ENCODE results near the gene KRTAP5-8. TPM values are rescaled to one million over a fixed set of nuclear protein-coding genes. Genes with fewer than 3 reads are reported as not detected.

The KRTAP5-8 gene
- total RNA-seq, 1 experiment from 2014 or later, result not detected

DNA sequence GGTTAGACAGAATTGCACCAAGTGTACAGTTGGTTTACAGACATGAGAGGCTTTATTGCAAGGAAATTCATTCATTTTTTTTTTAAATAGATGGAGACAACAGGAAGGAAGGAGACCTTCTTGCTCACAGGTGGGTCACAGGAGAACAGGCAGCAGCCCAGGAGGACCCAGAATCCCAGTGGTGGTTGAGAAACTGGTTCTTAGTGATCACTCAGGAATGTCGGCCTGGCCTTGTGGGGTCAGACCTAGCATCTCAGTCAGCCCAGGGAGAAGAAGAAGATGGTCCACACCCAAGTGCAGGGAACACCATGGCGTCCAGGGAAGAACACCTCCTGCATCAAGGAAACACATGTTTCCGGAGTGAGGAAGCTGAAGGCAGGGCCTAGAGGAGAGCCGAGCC, 44.0 kb downstream of the KRTAP5-8 start:
- no TSS peak for BruUV-seq (replicated peaks)
- TF ChIP-seq EZH2phosphoT487 (IDR thresholded peaks at IDR 0.05; ENCODE audit: borderline replicate concordance) (no peak), ZNF274 (IDR thresholded peaks at IDR 0.05; ENCODE audit: low read depth, low read length) (no peak), SRF (IDR thresholded peaks at IDR 0.05; ENCODE audit: low read depth) (no peak), TCF7L2 (IDR thresholded peaks at IDR 0.05; ENCODE audit: borderline replicate concordance, extremely low read depth, insufficient read depth, insufficient read length) (no peak), EZH2 (IDR thresholded peaks at IDR 0.05) (no peak), ZFX (IDR thresholded peaks at IDR 0.05) (no peak), EGR1 (IDR thresholded peaks at IDR 0.05; ENCODE audit: low read depth) (no peak), POLR2AphosphoS5 (IDR thresholded peaks at IDR 0.05; ENCODE audit: low read depth, low read length) (no peak)
- TF ChIP-seq, protein P1, sequence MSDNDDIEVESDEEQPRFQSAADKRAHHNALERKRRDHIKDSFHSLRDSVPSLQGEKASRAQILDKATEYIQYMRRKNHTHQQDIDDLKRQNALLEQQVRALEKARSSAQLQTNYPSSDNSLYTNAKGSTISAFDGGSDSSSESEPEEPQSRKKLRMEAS (IDR thresholded peaks at IDR 0.05), result no peak
- intact Hi-C loops (cut with micrococcal nuclease), result no loop called here

DNA sequence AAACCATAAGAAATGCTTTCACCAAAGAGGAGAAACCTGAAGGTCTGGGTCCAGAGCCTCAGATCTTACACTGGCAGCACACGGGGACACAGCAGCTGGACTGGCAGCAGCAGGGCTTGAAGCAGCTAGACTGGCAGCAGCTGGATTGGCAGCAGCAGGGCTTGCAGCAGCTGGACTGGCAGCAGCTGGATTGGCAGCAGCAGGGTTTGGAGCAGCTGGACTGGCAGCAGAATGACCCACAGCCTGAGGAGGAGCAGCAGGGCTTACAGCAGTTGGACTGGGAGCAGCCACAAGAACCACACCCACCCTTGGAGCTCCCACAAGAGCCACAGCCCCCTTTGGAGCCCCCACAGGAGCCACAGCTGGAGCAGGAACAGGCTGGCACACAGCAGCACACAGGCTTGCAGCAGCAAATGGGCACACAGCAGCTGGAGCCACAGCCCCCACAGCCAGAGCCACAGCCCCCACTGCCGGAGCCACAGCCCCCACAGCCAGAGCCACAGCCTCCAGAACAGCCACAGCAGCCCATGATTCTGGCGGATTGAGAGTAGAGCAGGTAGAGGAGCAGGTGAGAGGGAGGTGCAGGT, 44.6 kb downstream of the KRTAP5-8 start, which contains the start of gene KRTAP5-11:
KRTAP5-11 (minus strand) TSS at position 567 of the 587 bp plus-strand sequence; CDS start at position 529, 38 bp downstream.
- H3K36me3 ChIP-seq (ENCODE audit: control insufficient read depth in 1 of 2, insufficient read depth in 2 of 2, low read length in 2 of 2), result no peaks in the 10 kb centered on the region
- no peaks in the 10 kb centered on the region for H3K79me2 ChIP-seq (ENCODE audit: insufficient read depth, low read length)
- ATAC-seq (no peak), DNase-seq (ENCODE audit: low read depth, low spot score) (no peak)
- H3K9ac ChIP-seq (ENCODE audit: low read length), result no peak within 1 kb of the TSS
- H3K27ac ChIP-seq (ENCODE audit: low read depth, low read length), result no peak within 1 kb of the TSS
- peaks cover 0 to 4% of the 10 kb centered on the region in 2 experiments; a peak in 1 of 4 replicates for H3K4me1 ChIP-seq (ENCODE audit: control insufficient read depth in 1 of 2, insufficient read depth in 2 of 2, low read length in 2 of 2)
- ChIA-PET POLR2A (no interaction called here), RAD21 (ENCODE audit: low non-redundant PET in 1 of 2, low total read pairs in 2 of 2, uncharacterized antibody in 2 of 2, unreplicated experiment in 2 of 2) (no interaction called here), CTCF (no interaction called here)
- H4K20me1 ChIP-seq (ENCODE audit: insufficient read depth), result no peaks in the 10 kb centered on the region
- no peaks in the 10 kb centered on the region for H3K9me3 ChIP-seq (ENCODE audit: control insufficient read depth in 1 of 2, insufficient read depth in 1 of 2, low read depth in 1 of 2, low read length in 2 of 2)
- no peak within 1 kb of the TSS for H3K4me3 ChIP-seq (replicated peaks in 1 of 2; ENCODE audit: low read depth in 1 of 2, low read length in 2 of 2)
- no peaks in the 10 kb centered on the region for H3K27me3 ChIP-seq (ENCODE audit: insufficient read depth, low read length)
- H3K9me2 ChIP-seq (ENCODE audit: insufficient read depth), result no peaks in the 10 kb centered on the region
- no peak within 1 kb of the TSS for H3K4me2 ChIP-seq (ENCODE audit: low read length)
- intact Hi-C loops (cut with micrococcal nuclease), result no loop called here
- no TSS peak for BruUV-seq (replicated peaks)
- H2AFZ ChIP-seq (ENCODE audit: low read depth, low read length, poor library complexity, severe bottlenecking), result no peak within 1 kb of the TSS
- TF ChIP-seq SP1 (IDR thresholded peaks at IDR 0.05; ENCODE audit: low read depth) (no peak), POLR2A (IDR thresholded peaks at IDR 0.05; ENCODE audit: borderline replicate concordance, extremely low read depth, insufficient read depth, insufficient read length) (no peak), RAD21 (IDR thresholded peaks at IDR 0.05; ENCODE audit: low read depth) (no peak), ZNF274 (IDR thresholded peaks at IDR 0.05; ENCODE audit: low read depth, low read length) (no peak), POLR2AphosphoS5 (IDR thresholded peaks at IDR 0.05; ENCODE audit: low read depth, low read length) (no peak), EZH2phosphoT487 (IDR thresholded peaks at IDR 0.05; ENCODE audit: borderline replicate concordance) (no peak), SIN3A (IDR thresholded peaks at IDR 0.05; ENCODE audit: low read depth) (no peak), CBX3 (IDR thresholded peaks at IDR 0.05; ENCODE audit: low read depth) (no peak), ZFX (IDR thresholded peaks at IDR 0.05) (no peak), ELF1 (IDR thresholded peaks at IDR 0.05; ENCODE audit: borderline replicate concordance, low read depth) (no peak), TCF7L2 (IDR thresholded peaks at IDR 0.05; ENCODE audit: borderline replicate concordance, extremely low read depth, insufficient read depth, insufficient read length) (no peak), YY1 (IDR thresholded peaks at IDR 0.05; ENCODE audit: extremely low read depth, insufficient replicate concordance, low read depth, low read length) (no peak), EZH2 (IDR thresholded peaks at IDR 0.05) (no peak)
- TF ChIP-seq, protein P2, sequence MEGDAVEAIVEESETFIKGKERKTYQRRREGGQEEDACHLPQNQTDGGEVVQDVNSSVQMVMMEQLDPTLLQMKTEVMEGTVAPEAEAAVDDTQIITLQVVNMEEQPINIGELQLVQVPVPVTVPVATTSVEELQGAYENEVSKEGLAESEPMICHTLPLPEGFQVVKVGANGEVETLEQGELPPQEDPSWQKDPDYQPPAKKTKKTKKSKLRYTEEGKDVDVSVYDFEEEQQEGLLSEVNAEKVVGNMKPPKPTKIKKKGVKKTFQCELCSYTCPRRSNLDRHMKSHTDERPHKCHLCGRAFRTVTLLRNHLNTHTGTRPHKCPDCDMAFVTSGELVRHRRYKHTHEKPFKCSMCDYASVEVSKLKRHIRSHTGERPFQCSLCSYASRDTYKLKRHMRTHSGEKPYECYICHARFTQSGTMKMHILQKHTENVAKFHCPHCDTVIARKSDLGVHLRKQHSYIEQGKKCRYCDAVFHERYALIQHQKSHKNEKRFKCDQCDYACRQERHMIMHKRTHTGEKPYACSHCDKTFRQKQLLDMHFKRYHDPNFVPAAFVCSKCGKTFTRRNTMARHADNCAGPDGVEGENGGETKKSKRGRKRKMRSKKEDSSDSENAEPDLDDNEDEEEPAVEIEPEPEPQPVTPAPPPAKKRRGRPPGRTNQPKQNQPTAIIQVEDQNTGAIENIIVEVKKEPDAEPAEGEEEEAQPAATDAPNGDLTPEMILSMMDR (IDR thresholded peaks at IDR 0.05 in 2 of 3, conservative IDR thresholded peaks at IDR 0.05 in 1 of 3; ENCODE audit: borderline replicate concordance in 1 of 3, insufficient read depth in 1 of 3, low read depth in 2 of 3, low read length in 2 of 3), result no peak

More for the DNA sequence above, 44.0 kb downstream of the KRTAP5-8 start:
- Histone ChIP-seq H3K27me3 (ENCODE audit: insufficient read depth, low read length) (no peaks in the 10 kb centered on the region), H4K20me1 (ENCODE audit: insufficient read depth) (no peaks in the 10 kb centered on the region), H3K4me2 (ENCODE audit: low read length) (no peak overlapping the region), H3K4me3 (replicated peaks in 1 of 2; ENCODE audit: low read depth in 1 of 2, low read length in 2 of 2) (no peak overlapping the region), H3K79me2 (ENCODE audit: insufficient read depth, low read length) (no peaks in the 10 kb centered on the region), H3K9me2 (ENCODE audit: insufficient read depth) (no peaks in the 10 kb centered on the region), H3K27ac (ENCODE audit: low read depth, low read length) (no peak overlapping the region), H3K9ac (ENCODE audit: low read length) (no peak overlapping the region), H2AFZ (ENCODE audit: low read depth, low read length, poor library complexity, severe bottlenecking) (no peak overlapping the region), H3K4me1 (ENCODE audit: control insufficient read depth in 1 of 2, insufficient read depth in 2 of 2, low read length in 2 of 2) (peaks cover 0 to 4% of the 10 kb centered on the region in 2 experiments; a peak in 1 of 4 replicates), H3K9me3 (ENCODE audit: control insufficient read depth in 1 of 2, insufficient read depth in 1 of 2, low read depth in 1 of 2, low read length in 2 of 2) (no peaks in the 10 kb centered on the region), H3K36me3 (ENCODE audit: control insufficient read depth in 1 of 2, insufficient read depth in 2 of 2, low read length in 2 of 2) (no peaks in the 10 kb centered on the region)
- POLR2A ChIA-PET, result no interaction called here
- CTCF ChIA-PET, result no interaction called here
- RAD21 ChIA-PET (ENCODE audit: low non-redundant PET in 1 of 2, low total read pairs in 2 of 2, uncharacterized antibody in 2 of 2, unreplicated experiment in 2 of 2), result no interaction called here
- DNase-seq (ENCODE audit: low read depth, low spot score), result no peak
- ATAC-seq, result no peak

All from HCT116 (cell line).